ENCODE data around the gene RUNDC3A.

- TF ChIP-seq CTCF (IDR thresholded peaks at IDR 0.05; ENCODE audit: borderline replicate concordance, extremely low read depth, low read length, poor library complexity, severe bottlenecking) (no peak), EZH2 (IDR thresholded peaks at IDR 0.05; ENCODE audit: borderline replicate concordance, low read depth, low read length, severe bottlenecking) (no peak)
Measured at GRCh38 chr17:44304651-44305050, 3.8 kb upstream of the RUNDC3A start.
